Measurements from ENCODE around the gene ZNF544. TPM values are rescaled to one million over a fixed set of nuclear protein-coding genes. Genes with fewer than 3 reads are reported as not detected.
A peak's percentile ranks its signal among the peaks of the same experiment; 100 is the strongest.
"Not testable (repeated sequence)": the region's sequence is repeated elsewhere in the genome, so short reads cannot be mapped to it uniquely, and the experiment has no call there.

Gene ZNF544
- total RNA-seq, 1 donor from 2014 or later = 25.2 TPM

DNA sequence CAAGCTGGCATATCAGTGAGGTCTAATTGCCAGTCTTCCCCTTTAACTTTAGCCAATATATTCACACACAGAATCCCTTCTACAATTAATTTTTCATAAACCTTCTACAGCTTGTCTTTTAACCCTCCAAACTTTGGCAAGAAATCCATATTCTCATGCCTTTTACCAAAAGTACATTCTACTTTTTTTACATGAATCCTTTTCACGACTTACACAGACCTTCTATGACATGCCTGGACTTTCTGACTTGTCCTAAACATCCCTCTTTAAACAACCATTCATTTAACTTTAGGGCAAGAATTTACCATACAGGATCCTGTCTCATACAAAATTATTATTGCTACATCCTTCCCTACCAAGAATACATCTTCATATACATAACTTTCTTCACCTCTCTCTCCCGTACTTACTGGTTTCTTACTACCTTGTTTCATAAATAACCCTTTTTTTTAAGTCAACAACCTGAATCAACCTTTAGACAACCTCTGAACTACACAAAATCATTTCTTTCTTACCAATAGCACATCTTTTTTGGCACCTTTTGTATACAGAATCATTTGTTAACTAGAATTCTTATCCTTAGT lies 23.5 kb downstream of the ZNF544 start:
- no peak for DNase-seq (ENCODE audit: low spot score)

GRCh38 chr19:58258259-58258658 lies 29.5 kb downstream of the ZNF544 start:
- not testable (repeated sequence) for DNase-seq (ENCODE audit: low spot score)

GRCh38 chr19:58261600-58261967 lies 32.9 kb downstream of the ZNF544 start:
- no peak for DNase-seq (ENCODE audit: low spot score)

DNA sequence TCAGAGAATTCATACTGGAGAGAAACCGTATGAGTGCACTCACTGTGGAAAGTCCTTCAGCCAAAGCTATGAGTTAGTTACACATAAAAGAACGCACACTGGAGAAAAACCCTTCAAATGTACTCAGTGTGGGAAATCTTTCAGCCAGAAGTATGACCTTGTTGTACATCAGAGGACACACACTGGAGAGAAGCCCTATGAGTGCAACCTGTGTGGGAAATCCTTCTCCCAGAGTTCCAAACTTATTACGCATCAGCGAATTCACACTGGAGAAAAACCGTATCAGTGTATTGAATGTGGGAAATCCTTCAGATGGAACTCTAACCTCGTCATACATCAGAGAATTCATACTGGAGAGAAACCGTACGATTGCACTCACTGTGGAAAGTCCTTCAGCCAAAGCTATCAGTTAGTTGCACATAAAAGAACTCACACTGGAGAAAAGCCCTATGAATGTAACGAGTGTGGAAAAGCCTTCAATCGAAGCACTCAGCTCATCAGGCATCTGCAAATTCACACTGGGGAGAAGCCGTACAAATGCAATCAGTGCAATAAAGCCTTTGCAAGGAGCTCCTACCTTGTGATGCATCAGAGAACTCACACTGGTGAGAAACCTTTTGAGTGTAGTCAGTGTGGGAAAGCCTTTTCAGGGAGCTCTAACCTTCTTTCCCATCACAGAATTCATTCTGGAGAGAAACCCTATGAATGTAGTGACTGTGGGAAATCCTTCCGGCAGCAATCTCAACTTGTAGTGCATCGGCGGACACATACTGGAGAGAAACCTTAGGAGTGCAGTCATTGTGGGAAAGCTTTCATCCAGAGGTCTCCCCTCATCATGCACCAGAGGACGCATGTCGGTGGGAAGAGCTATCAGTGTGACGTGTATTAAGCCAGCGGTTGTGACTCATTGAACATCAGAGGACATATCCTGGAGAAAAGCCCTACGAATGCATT lies 33.5 kb downstream of the ZNF544 start:
- no peak for DNase-seq (ENCODE audit: low spot score)

DNA sequence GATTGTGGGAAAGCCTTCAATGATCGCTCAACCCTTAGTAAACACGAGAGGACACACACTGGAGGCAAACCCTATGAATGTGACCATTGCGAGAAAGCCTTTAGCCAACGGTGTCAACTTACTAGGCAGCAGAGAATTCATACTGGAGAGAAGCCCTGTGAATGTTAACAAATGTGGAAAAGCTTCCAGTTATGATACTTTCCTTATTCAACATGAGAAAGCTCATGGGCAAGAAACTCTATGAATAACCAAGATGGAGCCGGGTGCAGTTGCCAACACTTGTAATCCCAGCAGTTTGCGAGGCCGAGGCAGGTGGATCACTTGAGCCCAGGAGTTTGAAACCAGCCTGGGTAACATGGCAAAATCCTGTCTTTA lies 34.2 kb downstream of the ZNF544 start:
- DNase-seq (ENCODE audit: low spot score) = no peak

DNA sequence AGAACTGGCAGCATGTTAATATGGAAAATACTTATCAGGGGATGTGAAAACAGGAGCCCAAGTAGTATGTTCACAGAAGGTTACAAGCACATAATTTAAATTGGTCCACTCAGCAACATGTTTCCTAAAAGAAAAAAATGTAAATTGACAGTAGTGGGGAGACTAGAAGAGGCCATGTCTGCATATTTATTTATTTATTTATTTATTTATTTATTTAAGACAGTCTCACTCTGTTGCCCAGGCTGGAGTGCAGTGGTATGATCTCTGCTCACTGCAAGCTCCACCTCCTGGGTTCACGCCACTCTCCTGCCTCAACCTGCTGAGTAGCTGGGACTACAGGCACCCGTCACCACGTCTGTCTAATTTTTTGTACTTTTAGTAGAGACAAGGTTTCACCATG lies 36.4 kb downstream of the ZNF544 start:
- no peak for DNase-seq (ENCODE audit: low spot score)

DNA sequence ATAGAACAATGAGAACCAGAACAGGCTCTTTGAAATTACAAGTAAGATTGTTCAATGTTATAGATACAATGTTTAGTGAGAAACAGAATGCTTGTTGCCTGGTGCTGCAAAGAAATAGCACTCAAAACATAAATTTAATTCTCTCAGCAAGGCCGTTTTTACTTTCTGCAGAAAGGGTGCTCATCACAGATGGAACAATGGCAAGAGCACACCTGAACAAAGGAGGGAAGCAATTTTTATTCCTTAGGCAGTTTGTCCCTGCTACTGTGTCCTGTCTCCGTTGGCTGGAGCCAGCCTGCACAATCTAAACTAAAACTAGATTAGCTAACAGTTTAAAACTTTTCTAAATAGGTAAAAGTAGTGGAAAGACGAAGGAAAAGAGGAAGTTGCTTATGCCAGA lies 39.6 kb downstream of the ZNF544 start:
- DNase-seq (ENCODE audit: low spot score) = no peak

- DNase-seq (ENCODE audit: low spot score) = no peak
Measured at GRCh38 chr19:58274771-58275201, 46.1 kb downstream of the ZNF544 start.

DNA sequence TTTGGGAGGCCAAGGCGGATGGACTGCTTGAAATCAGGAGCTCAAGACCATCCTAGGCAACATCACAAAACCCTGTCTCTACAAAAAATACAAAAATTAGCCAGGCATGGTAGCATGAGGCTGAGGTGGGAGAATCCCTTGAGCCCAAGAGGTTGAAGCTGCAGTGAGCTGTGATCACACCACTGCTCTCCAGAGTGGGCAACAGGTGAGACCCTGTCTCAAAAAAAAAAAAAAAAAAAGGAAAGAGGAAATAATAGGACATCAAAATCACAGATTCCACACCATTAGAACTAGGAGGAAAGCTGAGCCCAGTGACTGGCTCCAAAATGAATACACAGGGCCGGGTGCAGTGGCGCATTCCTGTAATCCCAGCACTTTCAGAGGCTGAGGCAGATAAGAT lies 46.9 kb downstream of the ZNF544 start:
- DNase-seq (ENCODE audit: low spot score) = no peak

- DNase-seq (ENCODE audit: low spot score) = no peak
Measured at GRCh38 chr19:58277197-58277596, 48.5 kb downstream of the ZNF544 start.

- no peak for DNase-seq (ENCODE audit: low spot score)
Measured at GRCh38 chr19:58277748-58278540, 49.2 kb downstream of the ZNF544 start.

GRCh38 chr19:58278541-58279041 lies 49.9 kb downstream of the ZNF544 start, which contains the start of gene ZNF8:
ZNF8 (plus strand) TSS chr19:58278955; CDS start chr19:58279082, 127 bp downstream.
- peak; percentile 99 for DNase-seq (ENCODE audit: low spot score)

DNA sequence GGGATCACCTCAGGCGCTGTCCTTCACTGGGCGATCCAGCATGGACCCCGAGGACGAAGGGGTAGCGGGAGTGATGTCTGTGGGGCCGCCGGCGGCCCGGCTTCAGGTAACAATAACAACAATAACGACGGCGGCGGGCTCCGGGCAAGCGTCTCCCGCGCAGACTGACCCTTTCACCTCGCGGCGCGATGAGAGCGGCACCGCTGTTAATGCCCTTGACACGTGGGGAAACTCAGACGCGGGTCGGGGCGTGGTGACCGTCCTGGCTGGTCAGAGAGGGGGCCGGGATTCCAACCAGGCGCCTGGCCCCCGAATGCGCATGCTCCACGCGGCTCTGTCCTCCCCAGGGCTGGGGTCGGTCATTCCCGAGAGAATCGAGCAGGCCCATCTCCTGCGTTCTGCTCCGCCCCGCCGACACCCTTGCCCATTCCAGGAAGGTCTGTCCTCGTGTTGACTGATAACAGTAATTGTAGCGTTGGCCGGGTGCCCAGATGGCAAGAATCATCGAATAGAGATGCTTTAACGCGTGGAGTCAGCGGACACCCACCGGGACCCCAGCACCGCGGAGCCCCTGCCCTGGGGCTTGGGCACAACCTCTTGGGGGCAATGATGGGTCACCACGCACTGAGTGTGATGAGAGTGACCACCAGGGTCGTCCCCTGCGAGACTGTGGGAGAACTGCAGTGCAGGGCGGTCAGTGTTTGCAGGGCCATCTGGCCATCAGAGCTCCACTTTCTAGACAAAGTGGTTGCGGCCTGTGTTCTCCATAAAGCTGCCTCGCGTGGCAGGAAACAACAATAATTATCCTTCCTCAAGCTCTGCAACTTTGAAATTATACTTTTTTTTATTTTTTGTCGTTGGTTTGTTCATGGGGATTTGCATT lies 50.6 kb downstream of the ZNF544 start:
- DNase-seq (ENCODE audit: low spot score) = peak; percentile 91

- DNase-seq (ENCODE audit: low spot score) = no peak
Measured at GRCh38 chr19:58279925-58280316, 51.2 kb downstream of the ZNF544 start.

DNA sequence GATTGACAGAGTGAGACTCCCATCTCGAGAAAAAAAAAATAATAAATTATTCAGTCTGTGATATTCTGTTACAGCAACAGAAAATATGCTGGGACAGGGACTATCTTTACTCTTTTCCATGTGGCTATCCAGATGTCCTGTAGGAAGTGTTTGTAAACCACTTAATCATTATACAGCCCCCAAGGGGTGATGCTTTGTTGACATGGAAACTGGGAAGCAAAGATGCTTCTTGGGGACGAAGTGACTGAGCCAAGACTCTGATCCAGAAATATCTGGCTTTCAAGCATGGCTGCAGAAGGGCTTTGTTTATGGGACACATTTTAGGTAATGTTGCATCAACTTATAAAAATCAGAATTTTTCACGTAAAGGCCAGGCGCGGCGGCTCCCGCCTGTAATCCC lies 55.5 kb downstream of the ZNF544 start:
- no peak for DNase-seq (ENCODE audit: low spot score)

DNA sequence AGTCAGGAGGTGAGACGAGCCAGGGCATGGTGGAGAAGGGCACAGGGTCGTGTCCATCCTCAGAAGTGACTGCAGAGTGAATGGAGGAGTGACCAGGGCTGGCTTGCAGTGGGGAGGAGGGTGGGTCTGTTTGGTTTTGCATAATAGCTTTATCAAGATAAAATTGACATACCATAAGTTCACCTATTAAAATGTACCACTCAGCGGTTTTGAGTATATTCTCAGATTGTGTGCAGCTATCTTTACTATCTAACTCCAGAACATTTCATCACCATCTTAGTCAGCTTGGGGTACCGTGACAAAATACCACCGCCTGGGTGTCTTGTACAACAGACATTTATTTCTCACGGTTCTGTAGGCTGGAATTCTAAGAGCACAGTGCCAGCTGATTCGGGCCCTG lies 63.2 kb downstream of the ZNF544 start:
- DNase-seq (ENCODE audit: low spot score) = peak; percentile 3

- DNase-seq (ENCODE audit: low spot score) = peak; percentile 84
Measured at GRCh38 chr19:58294743-58295374, 66.1 kb downstream of the ZNF544 start.

DNA sequence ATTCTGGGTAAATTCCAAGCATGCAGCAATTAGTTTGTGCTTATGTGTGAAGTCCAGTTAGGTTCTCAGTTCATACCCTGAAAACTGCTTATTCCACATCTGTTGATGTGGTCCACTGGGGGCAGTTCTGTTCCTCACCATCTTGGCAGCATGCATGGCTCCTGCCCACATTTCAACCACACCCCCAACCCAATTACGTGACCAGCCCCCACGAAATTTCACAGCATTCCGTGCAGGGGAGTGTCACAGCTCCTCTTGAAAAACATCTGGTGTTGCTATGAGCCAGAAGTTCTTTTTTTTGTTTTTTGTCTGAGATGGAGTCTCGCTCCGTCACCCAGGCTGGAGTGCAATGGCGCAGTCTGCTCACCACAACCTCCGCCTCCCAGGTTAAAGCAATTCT lies 67.4 kb downstream of the ZNF544 start:
- DNase-seq (ENCODE audit: low spot score) = peak; percentile 75

DNA sequence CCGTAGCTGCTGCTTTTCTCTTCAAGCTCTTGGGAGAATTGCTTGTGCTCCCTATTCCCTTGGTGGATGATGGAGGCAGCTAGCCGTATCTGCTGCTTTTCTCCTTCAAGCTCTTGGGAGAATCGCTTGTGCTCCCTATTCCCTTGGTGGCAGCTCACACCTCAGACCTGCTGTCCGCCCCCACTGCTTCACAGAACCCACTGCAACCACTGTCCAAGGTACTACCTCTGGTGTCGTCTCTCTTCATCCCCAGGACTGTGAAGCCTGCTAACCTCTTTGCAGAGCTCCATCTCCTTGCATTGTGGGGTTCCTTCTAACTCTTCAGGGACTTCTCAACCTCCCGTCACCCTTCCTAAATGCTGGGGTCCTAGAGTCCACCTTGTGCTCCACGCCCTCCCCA lies 71.9 kb downstream of the ZNF544 start:
- no peak for DNase-seq (ENCODE audit: low spot score)

GRCh38 chr19:58304255-58304654 lies 75.5 kb downstream of the ZNF544 start:
- no peak for DNase-seq (ENCODE audit: low spot score)
